ENCODE measurements around the gene FAAH2. TPM values are rescaled to one million over a fixed set of nuclear protein-coding genes. Genes with fewer than 3 reads are reported as not detected.

FAAH2 gene
- total and polyA plus RNA-seq, 9 of the 15 experiments (the other 6 are each of a cell fraction or from before 2014, with no cell fraction given) = 0.07 to 1.1 (median 0.47) TPM

- H3K4me3 ChIP-seq = no peak overlapping the region
- DNase-seq (ENCODE audit: extremely low read depth in 1 of 4, low spot score in 3 of 4) (no peak), ATAC-seq (no peak), FAIRE-seq (no peak)
- intact Hi-C loops (cut with micrococcal nuclease) (no loop called here), in situ Hi-C loops (cut with MboI) (no loop called here)
- H3K9me3 ChIP-seq (replicated peaks; ENCODE audit: control insufficient read depth, insufficient read depth, low read depth, low read length) = no peaks in the 10 kb centered on the region
- H3K9me1 ChIP-seq (ENCODE audit: control insufficient read depth, insufficient read depth, low read length) = no peaks in the 10 kb centered on the region
- H3K9ac ChIP-seq (ENCODE audit: insufficient read depth in 1 of 2, low read depth in 2 of 2, low read length in 2 of 2) = no peak overlapping the region
- WGBS (ENCODE audit: insufficient coverage, low coverage, missing lambda C conversion rate) = 0% methylated on average over 1 of the region's 2 CpGs
- H3K27ac ChIP-seq (ENCODE audit: extremely low read depth, low read depth, low read length) = no peak overlapping the region
- H3K27me3 ChIP-seq (ENCODE audit: control insufficient read depth in 2 of 2, insufficient read depth in 2 of 2, low read length in 2 of 2) = no peaks in the 10 kb centered on the region
- CTCF ChIA-PET (ENCODE audit: low intra/inter-chr PET ratio) = no interaction called here
- H3K79me2 ChIP-seq (ENCODE audit: control insufficient read depth, insufficient read depth, low read length) = no peaks in the 10 kb centered on the region
- H4K20me1 ChIP-seq (replicated peaks; ENCODE audit: control insufficient read depth, insufficient read depth, low read length) = no peaks in the 10 kb centered on the region
- TF ChIP-seq ELK3 (CRISPR knock-in tag; IDR thresholded peaks at IDR 0.05) (no peak), SMARCE1 (IDR thresholded peaks at IDR 0.05) (no peak), ZNF436 (CRISPR knock-in tag; IDR thresholded peaks at IDR 0.05) (no peak), TFAM (CRISPR knock-in tag; conservative IDR thresholded peaks at IDR 0.05) (no peak), NUFIP1 (IDR thresholded peaks at IDR 0.05; ENCODE audit: partially characterized antibody) (no peak), NR2F6 (CRISPR knock-in tag; IDR thresholded peaks at IDR 0.05) (no peak), ZNF282 (CRISPR knock-in tag; IDR thresholded peaks at IDR 0.05) (no peak), ELF2 (CRISPR knock-in tag; IDR thresholded peaks at IDR 0.05) (no peak), USF2 (CRISPR knock-in tag; IDR thresholded peaks at IDR 0.05) (no peak), ZNF75A (CRISPR knock-in tag; IDR thresholded peaks at IDR 0.05) (no peak), BCOR (IDR thresholded peaks at IDR 0.05) (no peak), PHB (CRISPR knock-in tag; IDR thresholded peaks at IDR 0.05) (no peak)
- BruUV-seq (replicated peaks) = no TSS peak
- POLR2A ChIA-PET = no interaction called here
- H3K36me3 ChIP-seq (ENCODE audit: control insufficient read depth, insufficient read depth, low read length) = no peaks in the 10 kb centered on the region
- H3K4me1 ChIP-seq (replicated peaks in 1 of 2; ENCODE audit: control insufficient read depth in 2 of 2, insufficient read depth in 2 of 2, low read length in 2 of 2) = no peaks in the 10 kb centered on the region
- no peak overlapping the region for H2AFZ ChIP-seq (ENCODE audit: low read depth, low read length)
- H3K4me2 ChIP-seq (ENCODE audit: insufficient read depth, low read length) = no peak overlapping the region
These were observed 135.8 kb downstream of the FAAH2 start for GRCh38 chrX:57422289-57422688.

All from K562 (cell line).